DND-41 (cell line): ENCODE measurements around the gene RALGPS1.

Source experiments
- ATAC-seq: fragments of 200-7000 bp; cut with Tn5 transposase; 3 replicates; pipeline ENCODE4 v1.9.1; 2021; ENCODE audit warnings: low read depth; ENCODE audit not compliant: insufficient read depth
- DNase-seq: peaks from one replicate; pipeline ENCODE4 v3.0.0-alpha.2; 2020
- H2AFZ ChIP-seq: 2 replicates; pipeline ENCODE4 v1.6.0; 2012; ENCODE audit warnings: low read depth, low read length
- H3K27ac ChIP-seq: 2 replicates; pipeline ENCODE4 v1.5.1; 2012; ENCODE audit warnings: low read length, inconsistent platforms
- H3K27me3 ChIP-seq: fragments of 200-600 bp; sonication (generic); 2 replicates; pipeline ENCODE4 v1.6.0; 2012; ENCODE audit warnings: low read length, mild to moderate bottlenecking, inconsistent platforms; ENCODE audit not compliant: insufficient read depth, poor library complexity
- H3K36me3 ChIP-seq: 2 replicates; pipeline ENCODE4 v1.5.1; 2012; ENCODE audit warnings: low read length, inconsistent platforms; ENCODE audit not compliant: insufficient read depth
- H3K4me1 ChIP-seq: 2 replicates; pipeline ENCODE4 v1.5.1; 2012; ENCODE audit warnings: mild to moderate bottlenecking, low read length; ENCODE audit not compliant: insufficient read depth
- H3K4me2 ChIP-seq: 2 replicates; pipeline ENCODE4 v1.6.0; 2012; ENCODE audit warnings: mild to moderate bottlenecking, moderate library complexity, low read length, inconsistent platforms; ENCODE audit not compliant: insufficient read depth
- H3K4me3 ChIP-seq, 2 experiments: fragments of 200-600 bp in 1 of 2; shearing (Covaris generic) in 1 of 2; 2 replicates each; pipeline ENCODE4 v1.5.1; 2012 to 2016; ENCODE audit warnings: inconsistent platforms in 2 of 2, low read length in 2 of 2, mild to moderate bottlenecking in 2 of 2, low read depth in 1 of 2, moderate library complexity in 1 of 2
- H3K79me2 ChIP-seq: 2 replicates; pipeline ENCODE4 v1.6.0; 2012; ENCODE audit warnings: low read length, inconsistent platforms; ENCODE audit not compliant: insufficient read depth
- H3K9ac ChIP-seq: 2 replicates; pipeline ENCODE4 v1.6.0; 2012; ENCODE audit warnings: low read depth, mild to moderate bottlenecking, inconsistent platforms, low read length, moderate library complexity
- H3K9me3 ChIP-seq: 2 replicates; pipeline ENCODE4 v1.5.1; 2012; ENCODE audit warnings: low read length, moderate library complexity, mild to moderate bottlenecking, inconsistent platforms; ENCODE audit not compliant: insufficient read depth, severe bottlenecking
- H4K20me1 ChIP-seq: 2 replicates; pipeline ENCODE4 v1.6.0; 2012; ENCODE audit warnings: low read length; ENCODE audit not compliant: insufficient read depth
- CTCF ChIP-seq: IDR thresholded peaks from 2 replicates; pipeline ENCODE4 v1.5.1; 2012; ENCODE audit warnings: borderline replicate concordance, low read length, moderate library complexity, mild to moderate bottlenecking; ENCODE audit not compliant: poor library complexity, severe bottlenecking; ENCODE audit errors: extremely low read depth
- EZH2 ChIP-seq: IDR thresholded peaks from 3 replicates; pipeline ENCODE4 v1.6.1; 2012; ENCODE audit warnings: borderline replicate concordance, low read depth, mild to moderate bottlenecking, moderate library complexity, low read length, inconsistent platforms; ENCODE audit not compliant: severe bottlenecking

RALGPS1 gene

GRCh38 chr9:127020802-127021078 is 106.2 kb downstream of the RALGPS1 start:
- TF ChIP-seq EZH2 (no peak), CTCF (no peak)
- Histone ChIP-seq H2AFZ (no peak overlapping the region), H3K36me3 (no peaks in the 10 kb centered on the region), H3K27me3 (peaks cover 26% of the 10 kb centered on the region), H3K4me2 (no peak overlapping the region), H3K9ac (no peak overlapping the region), H3K4me1 (no peaks in the 10 kb centered on the region), H3K79me2 (no peaks in the 10 kb centered on the region), H3K27ac (no peak overlapping the region), H3K9me3 (no peaks in the 10 kb centered on the region), H4K20me1 (no peaks in the 10 kb centered on the region; the same call in 1 of the 2 replicates), H3K4me3 (no peak overlapping the region)
- no peak for ATAC-seq
- DNase-seq = no peak

- Histone ChIP-seq H3K36me3 (no peaks in the 10 kb centered on the region), H3K27me3 (peaks cover 19% of the 10 kb centered on the region), H3K9ac (no peak overlapping the region), H3K79me2 (no peaks in the 10 kb centered on the region), H3K4me1 (no peaks in the 10 kb centered on the region), H3K4me2 (no peak overlapping the region), H2AFZ (no peak overlapping the region), H3K27ac (no peak overlapping the region), H3K4me3 (no peak overlapping the region), H3K9me3 (no peaks in the 10 kb centered on the region), H4K20me1 (no peaks in the 10 kb centered on the region; the same call in 1 of the 2 replicates)
- DNase-seq (no peak), ATAC-seq (no peak)
- TF ChIP-seq CTCF = no peak
- TF ChIP-seq EZH2 = no peak
Observed at GRCh38 chr9:127021664-127022363, 107.2 kb downstream of the RALGPS1 start.

- no peak overlapping the region for H3K27ac ChIP-seq
- H4K20me1 ChIP-seq = peaks cover 5% of the 10 kb centered on the region; the same call in 1 of the 2 replicates
Observed at GRCh38 chr9:127022913-127023660, 108.5 kb downstream of the RALGPS1 start.

More at GRCh38 chr9:127022913-127023660, 108.5 kb downstream of the RALGPS1 start:
- Histone ChIP-seq H3K27me3 (peaks cover 32% of the 10 kb centered on the region), H3K4me1 (no peaks in the 10 kb centered on the region), H3K9me3 (no peaks in the 10 kb centered on the region), H3K36me3 (no peaks in the 10 kb centered on the region), H3K79me2 (no peaks in the 10 kb centered on the region), H3K9ac (no peak overlapping the region), H2AFZ (no peak overlapping the region), H3K4me3 (no peak overlapping the region), H3K4me2 (no peak overlapping the region)
- ATAC-seq (no peak), DNase-seq (no peak)
- no peak for TF ChIP-seq EZH2
- TF ChIP-seq CTCF = no peak
